Suprapubic skin (tissue), 4 donors: Measurements from ENCODE around the gene PRICKLE2. TPM values are rescaled to one million over a fixed set of nuclear protein-coding genes. Genes with fewer than 3 reads are reported as not detected.

Experiments
- DNase-seq, 2 donors: peaks; one replicate each; pipeline ENCODE4 v3.0.0-alpha.2; 2019; ENCODE audit warnings: low spot score in 2 of 2
- H3K27ac ChIP-seq: fragments of 200-600 bp; sonication (generic); one replicate; pipeline ENCODE4 v1.5.1; 2019
- H3K27me3 ChIP-seq: fragments of 200-600 bp; sonication (generic); one replicate; pipeline ENCODE4 v1.5.1; 2019
- H3K36me3 ChIP-seq: fragments of 200-600 bp; sonication (generic); one replicate; pipeline ENCODE4 v1.5.1; 2019
- H3K4me1 ChIP-seq: fragments of 200-600 bp; sonication (generic); one replicate; pipeline ENCODE4 v1.5.1; 2019
- H3K4me3 ChIP-seq: fragments of 200-600 bp; sonication (generic); one replicate; pipeline ENCODE4 v1.5.1; 2019; ENCODE audit warnings: mild to moderate bottlenecking
- H3K9me3 ChIP-seq: fragments of 200-600 bp; sonication (generic); one replicate; pipeline ENCODE4 v1.5.1; 2019
- EP300 ChIP-seq: sonication (generic); formaldehyde crosslinking; IDR thresholded peaks from one replicate; pipeline ENCODE4 v1.6.1; 2017; ENCODE audit warnings: antibody characterized with exemption
- POLR2A ChIP-seq, 2 donors: fragments of 450-650 bp; IDR thresholded peaks; one replicate each; pipeline ENCODE4 v1.6.1; 2017; ENCODE audit warnings: antibody characterized with exemption in 2 of 2, mild to moderate bottlenecking in 2 of 2, moderate library complexity in 2 of 2
- POLR2AphosphoS5 ChIP-seq, 3 donors: sonication (generic); formaldehyde crosslinking; IDR thresholded peaks; one replicate each; pipeline ENCODE4 v1.6.1; 2017; ENCODE audit warnings: antibody characterized with exemption in 3 of 3
- WGBS: methylation state at CpG from one replicate; pipeline ENCODE4 v1.1.5; 2018; 5-methylcytosine and 5-hydroxymethylcytosine counted together
- total RNA-seq, 4 donors: library from RNA; depleted of rRNA; stranded (reverse); fragments of >200 nt; gene quantifications; one replicate each; pipeline ENCODE4 v1.1.0, GENCODE V29; 2016
- TF ChIP-seq, protein P1 (sequence below), 2 donors: fragments of 200-600 bp in 1 of 2; fragments of 450-650 bp in 1 of 2; sonication (generic) in 1 of 2; IDR thresholded peaks; one replicate each; pipeline ENCODE4 v1.5.1; 2016 to 2019; ENCODE audit warnings: antibody characterized with exemption in 2 of 2, mild to moderate bottlenecking in 1 of 2, moderate library complexity in 1 of 2

PRICKLE2 gene
- total RNA-seq, 4 donors from 2014 or later: 6.7 to 14.5 (median 11.9) TPM

DNA sequence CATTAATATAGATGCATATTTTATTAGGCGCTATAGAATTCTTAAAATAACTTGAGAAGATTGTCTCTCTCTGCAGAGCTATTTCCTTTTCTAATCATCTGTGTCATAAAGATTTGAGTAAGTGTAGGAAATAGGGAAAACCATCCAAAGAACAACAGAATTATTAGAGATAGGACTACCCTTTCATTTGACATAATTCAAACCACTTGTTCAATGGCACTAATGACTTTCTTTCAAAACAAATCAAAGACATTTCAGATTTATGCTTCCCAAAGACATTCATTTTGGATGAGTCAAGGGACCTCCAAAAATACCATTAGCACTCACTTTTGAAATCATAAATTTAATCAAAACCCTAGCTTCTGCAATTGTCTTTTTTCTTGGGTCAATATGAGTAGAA, 29.5 kb downstream of the PRICKLE2 start:
- WGBS: 90% methylated on average over 1 of the region's 1 CpG
- Histone ChIP-seq H3K27me3 (no peaks in the 10 kb centered on the region), H3K4me1 (peaks cover 9% of the 10 kb centered on the region), H3K4me3 (no peak overlapping the region), H3K9me3 (no peaks in the 10 kb centered on the region), H3K27ac (no peak overlapping the region), H3K36me3 (peaks cover 6% of the 10 kb centered on the region)
- TF ChIP-seq, protein P1, sequence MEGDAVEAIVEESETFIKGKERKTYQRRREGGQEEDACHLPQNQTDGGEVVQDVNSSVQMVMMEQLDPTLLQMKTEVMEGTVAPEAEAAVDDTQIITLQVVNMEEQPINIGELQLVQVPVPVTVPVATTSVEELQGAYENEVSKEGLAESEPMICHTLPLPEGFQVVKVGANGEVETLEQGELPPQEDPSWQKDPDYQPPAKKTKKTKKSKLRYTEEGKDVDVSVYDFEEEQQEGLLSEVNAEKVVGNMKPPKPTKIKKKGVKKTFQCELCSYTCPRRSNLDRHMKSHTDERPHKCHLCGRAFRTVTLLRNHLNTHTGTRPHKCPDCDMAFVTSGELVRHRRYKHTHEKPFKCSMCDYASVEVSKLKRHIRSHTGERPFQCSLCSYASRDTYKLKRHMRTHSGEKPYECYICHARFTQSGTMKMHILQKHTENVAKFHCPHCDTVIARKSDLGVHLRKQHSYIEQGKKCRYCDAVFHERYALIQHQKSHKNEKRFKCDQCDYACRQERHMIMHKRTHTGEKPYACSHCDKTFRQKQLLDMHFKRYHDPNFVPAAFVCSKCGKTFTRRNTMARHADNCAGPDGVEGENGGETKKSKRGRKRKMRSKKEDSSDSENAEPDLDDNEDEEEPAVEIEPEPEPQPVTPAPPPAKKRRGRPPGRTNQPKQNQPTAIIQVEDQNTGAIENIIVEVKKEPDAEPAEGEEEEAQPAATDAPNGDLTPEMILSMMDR (IDR thresholded peaks at IDR 0.05): no peak
- TF ChIP-seq POLR2A (IDR thresholded peaks at IDR 0.05) (no peak), EP300 (no peak), POLR2AphosphoS5 (IDR thresholded peaks at IDR 0.05) (no peak)
- no peak for DNase-seq

DNA sequence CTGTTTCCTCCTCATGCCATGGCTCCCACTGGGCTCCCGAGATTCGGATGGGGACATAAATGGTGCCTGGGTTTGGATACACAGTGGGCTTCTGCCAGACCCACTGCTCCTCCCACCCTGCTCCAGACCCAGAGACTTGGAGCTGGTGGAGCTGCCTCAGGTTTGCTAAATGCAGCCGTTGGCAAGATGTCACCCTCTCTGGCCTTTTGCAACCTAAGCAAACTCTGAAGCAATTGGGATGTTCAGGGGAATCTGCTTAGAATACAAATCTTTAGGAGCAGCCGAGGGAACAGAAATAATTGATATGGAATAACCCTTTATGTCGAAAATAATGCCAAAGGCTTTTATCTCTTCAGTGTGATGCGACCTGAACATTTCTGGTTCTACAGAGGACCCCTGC, 33.4 kb downstream of the PRICKLE2 start:
- 95% methylated on average over 6 of the region's 6 CpGs for WGBS
- no peak overlapping the region for H3K27ac ChIP-seq
- no peaks in the 10 kb centered on the region for H3K36me3 ChIP-seq
- no peaks in the 10 kb centered on the region for H3K27me3 ChIP-seq
- DNase-seq: no peak
- no peak overlapping the region for H3K4me3 ChIP-seq
- H3K9me3 ChIP-seq: no peaks in the 10 kb centered on the region
- TF ChIP-seq POLR2AphosphoS5 (IDR thresholded peaks at IDR 0.05): no peak
- no peak for TF ChIP-seq EP300
- no peak for TF ChIP-seq POLR2A (IDR thresholded peaks at IDR 0.05)
- H3K4me1 ChIP-seq: peaks cover 43% of the 10 kb centered on the region

DNA sequence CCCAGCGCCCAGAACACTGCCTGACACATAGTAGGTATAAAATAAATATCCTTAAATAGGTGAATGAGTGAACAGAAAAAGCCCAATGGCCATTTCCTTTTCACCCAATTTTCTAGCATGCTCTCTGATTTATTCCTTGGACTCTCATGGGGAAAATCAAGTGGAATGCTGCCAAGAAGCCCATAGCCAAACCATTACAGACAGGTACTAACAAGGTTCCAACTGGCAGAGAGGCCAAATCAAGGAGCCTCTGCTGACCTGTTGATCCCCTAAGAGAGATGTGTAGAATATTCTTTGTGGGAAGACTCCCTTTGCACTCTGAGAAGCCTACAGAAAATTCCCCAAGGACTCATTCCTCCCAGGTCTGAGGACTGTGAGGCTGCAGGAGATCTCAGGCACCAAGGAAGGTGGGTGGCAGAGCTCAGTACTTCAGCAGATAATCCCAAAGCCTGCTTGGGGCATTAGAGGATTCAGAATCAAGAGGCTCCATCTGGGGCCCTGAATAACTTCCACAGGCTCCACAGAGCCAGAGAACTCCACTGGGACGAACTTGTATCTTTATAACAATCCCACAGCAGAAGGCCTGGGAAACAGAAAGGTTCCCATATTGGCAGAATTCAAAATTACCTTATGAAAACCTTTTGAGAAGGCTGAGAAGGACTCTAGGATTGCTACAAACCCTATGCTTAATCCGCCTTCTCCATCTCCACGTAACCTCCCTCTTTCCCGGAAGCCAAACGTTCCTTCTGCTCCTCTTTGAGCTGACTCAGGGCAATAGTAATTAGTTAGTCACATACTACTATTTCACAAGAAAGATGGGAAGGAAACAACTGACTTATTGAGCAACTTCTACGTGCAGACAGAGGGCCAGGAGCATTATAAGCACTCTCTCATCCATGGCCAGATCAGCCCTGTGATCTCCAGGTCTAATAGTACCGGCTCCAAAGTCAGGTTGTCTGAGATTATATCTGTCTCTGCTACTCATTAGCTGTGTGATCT, 34.5 kb downstream of the PRICKLE2 start:
- peaks cover 49% of the 10 kb centered on the region for H3K4me1 ChIP-seq
- no peak overlapping the region for H3K4me3 ChIP-seq
- no peaks in the 10 kb centered on the region for H3K36me3 ChIP-seq
- DNase-seq: no peak
- H3K27ac ChIP-seq: no peak overlapping the region
- TF ChIP-seq POLR2AphosphoS5 (IDR thresholded peaks at IDR 0.05): peak in 2 of 3 donors; percentile 27 to 48
- no peak for TF ChIP-seq EP300
- H3K27me3 ChIP-seq: no peaks in the 10 kb centered on the region
- 56% methylated on average over 8 of the region's 8 CpGs for WGBS
- H3K9me3 ChIP-seq: no peaks in the 10 kb centered on the region

DNA sequence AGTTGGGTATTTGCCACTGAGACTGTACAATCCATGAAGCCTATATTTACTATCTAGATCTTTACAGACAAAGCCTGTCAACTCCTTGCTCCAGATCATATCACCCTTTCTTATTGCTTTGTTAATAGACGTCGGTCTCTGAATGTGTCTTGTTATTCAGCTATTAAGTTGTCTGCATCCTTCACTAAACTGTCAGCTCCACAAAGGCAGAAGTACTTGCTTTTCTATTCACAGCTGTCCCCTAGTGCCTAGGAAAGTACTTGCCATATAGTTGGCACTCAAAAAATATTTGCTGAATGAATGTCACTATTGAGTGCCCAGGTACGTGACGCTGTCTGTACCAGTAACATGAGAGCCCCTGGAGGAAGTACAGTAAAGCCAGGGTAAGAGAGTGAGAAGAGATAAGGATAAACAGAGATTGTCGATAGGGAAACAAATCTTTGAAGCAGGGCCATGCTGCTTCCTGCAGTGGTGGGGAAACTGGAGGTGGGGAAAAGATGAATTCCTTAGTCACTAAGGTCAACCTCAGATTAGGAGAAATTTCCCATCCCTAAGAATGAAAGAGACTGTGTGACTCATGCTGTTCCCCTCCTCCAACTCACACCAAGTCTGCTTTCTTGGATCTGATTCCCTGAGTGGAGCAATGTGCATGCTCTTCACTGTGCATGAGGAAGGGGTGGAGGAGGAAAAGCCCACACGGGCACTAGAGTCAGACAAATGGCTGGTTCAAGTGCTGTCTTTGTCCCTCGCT, 36.3 kb downstream of the PRICKLE2 start:
- 29% methylated on average over 7 of the region's 7 CpGs for WGBS
- peak overlapping the region; percentile 18 for H3K27ac ChIP-seq
- H3K27me3 ChIP-seq: no peaks in the 10 kb centered on the region
- peaks cover 58% of the 10 kb centered on the region for H3K4me1 ChIP-seq
- no peaks in the 10 kb centered on the region for H3K9me3 ChIP-seq
- DNase-seq: peak in 1 of 2 donors; percentile 64
- no peak overlapping the region for H3K4me3 ChIP-seq
- TF ChIP-seq, protein P1 (IDR thresholded peaks at IDR 0.05): no peak
- peak in 1 of 3 donors; percentile 58 for TF ChIP-seq POLR2AphosphoS5 (IDR thresholded peaks at IDR 0.05)
- no peaks in the 10 kb centered on the region for H3K36me3 ChIP-seq

DNA sequence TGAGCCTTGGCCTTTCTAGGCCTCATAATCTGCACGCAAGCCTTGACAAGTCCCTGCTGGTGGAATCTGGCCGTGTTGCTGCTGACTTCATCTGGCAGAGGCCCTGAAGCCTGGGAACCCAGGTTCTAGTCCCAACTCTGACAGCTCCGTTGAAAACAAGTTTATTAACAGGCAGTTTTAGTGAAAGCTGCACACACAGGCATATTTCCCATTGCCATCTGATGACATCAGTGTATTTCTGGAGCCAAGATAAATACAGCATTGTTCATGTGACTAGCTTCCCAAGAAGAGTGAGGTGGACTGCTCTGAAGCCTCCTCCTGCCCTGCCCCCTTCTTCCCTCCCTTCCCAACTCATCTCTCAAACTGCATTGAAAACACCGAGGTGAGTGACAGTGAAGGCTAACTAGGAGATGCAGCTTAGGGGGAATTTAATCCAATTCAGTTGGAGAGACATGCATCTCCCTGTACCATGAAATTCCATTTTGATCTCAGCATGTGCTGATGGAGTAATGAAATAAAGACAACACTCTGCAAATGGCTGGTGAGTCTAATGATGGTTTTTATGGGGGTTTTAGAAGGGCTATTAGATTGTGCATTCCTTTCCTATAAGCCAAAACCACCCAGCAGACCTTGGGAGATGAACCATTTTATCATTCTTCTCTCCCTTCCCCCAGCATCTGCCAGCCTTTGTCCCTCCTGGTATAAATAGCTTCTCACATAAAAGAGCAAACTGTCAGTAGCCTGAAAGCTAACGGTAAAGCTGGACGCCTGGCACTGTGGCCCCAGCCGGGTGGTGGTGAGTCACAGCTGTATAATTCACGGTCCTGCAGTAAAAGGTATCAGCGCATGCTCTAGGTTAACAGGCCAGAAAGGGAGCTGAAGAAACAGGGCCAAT, 38.0 kb downstream of the PRICKLE2 start:
- H3K9me3 ChIP-seq: no peaks in the 10 kb centered on the region

More for the DNA sequence above, 38.0 kb downstream of the PRICKLE2 start:
- 24% methylated on average over 9 of the region's 9 CpGs for WGBS
- Histone ChIP-seq H3K27ac (peak overlapping the region; percentile 55), H3K4me3 (no peak overlapping the region), H3K36me3 (no peaks in the 10 kb centered on the region), H3K27me3 (no peaks in the 10 kb centered on the region), H3K4me1 (peaks cover 58% of the 10 kb centered on the region)
- TF ChIP-seq EP300 (no peak), POLR2AphosphoS5 (IDR thresholded peaks at IDR 0.05) (no peak)
- TF ChIP-seq, protein P1 (IDR thresholded peaks at IDR 0.05): no peak
- peak in 1 of 2 donors; percentile 68 for DNase-seq
